Loucy (cell line): Measurements from ENCODE around the gene GAD2.

Experiments used
- CTCF ChIP-seq: fragments of 200-600 bp; sonication (generic); conservative IDR thresholded peaks from 2 replicates; pipeline ENCODE4 v1.5.1; 2014; ENCODE audit warnings: mild to moderate bottlenecking, antibody characterized with exemption, low read length
- EZH2phosphoT487 ChIP-seq: fragments of 200-600 bp; IDR thresholded peaks from 2 replicates; pipeline ENCODE4 v1.6.1; 2018; ENCODE audit warnings: antibody characterized with exemption, mild to moderate bottlenecking, moderate library complexity, borderline replicate concordance

- TF ChIP-seq CTCF: no peak
- no peak for TF ChIP-seq EZH2phosphoT487
Observed at GRCh38 chr10:26235761-26236160, 19.2 kb downstream of the GAD2 start.
